Hematopoietic multipotent progenitor cell treated with erythropoietin and hydrocortisone succinate and interleukin-3 and kit ligand, for 4 days (in vitro differentiated cells): ENCODE data around the gene FMO5.
A peak's percentile ranks its signal among the peaks of the same experiment; 100 is the strongest.
"Not testable (repeated sequence)": the region's sequence is repeated elsewhere in the genome, so short reads cannot be mapped to it uniquely, and the experiment has no call there.

ENCODE experiments used
- DNase-seq: peaks from one replicate; pipeline ENCODE4 v3.0.0-alpha.2; 2015

FMO5 gene

GRCh38 chr1:147238925-147239820, 14.0 kb upstream of the FMO5 start:
- DNase-seq: no peak

DNA sequence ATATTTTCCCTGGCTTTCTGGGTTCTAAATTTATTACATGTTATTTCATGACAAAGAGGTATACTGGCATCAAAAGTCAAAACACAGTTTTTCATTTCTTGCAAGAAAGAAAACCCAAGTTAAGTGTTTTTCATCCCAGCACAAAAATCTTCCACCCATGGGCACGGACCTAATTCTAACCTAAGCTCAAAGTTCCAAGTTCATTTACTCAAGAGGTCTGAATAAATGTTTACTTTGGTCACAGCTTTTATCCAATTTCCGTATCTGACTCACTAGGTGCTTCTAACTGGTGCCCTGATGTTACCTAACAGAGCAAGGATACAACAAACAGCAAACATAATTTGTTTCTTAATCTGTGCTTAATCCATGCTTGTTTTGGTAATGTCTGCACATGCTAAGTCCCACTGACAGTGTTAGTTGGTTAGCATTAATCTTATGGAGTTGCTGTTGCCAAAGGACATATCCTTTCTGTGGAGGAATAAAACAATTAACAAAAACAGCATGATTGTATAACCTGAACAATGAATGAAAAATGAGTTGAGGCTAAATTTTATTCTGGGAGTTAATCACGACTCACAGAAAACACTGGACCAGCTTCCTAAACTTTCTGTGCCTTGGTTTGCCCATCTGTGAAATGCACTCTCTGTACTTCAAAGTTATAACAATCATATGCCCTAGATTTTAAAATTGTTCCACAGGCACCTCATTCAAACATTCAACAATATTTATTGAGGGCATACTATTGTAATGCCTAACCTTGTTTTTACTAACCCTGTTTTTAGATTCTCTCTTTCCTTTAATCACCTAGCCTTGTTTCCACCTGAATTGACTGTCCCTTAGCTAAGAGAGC, 13.1 kb upstream of the FMO5 start:
- DNase-seq: no peak

DNA sequence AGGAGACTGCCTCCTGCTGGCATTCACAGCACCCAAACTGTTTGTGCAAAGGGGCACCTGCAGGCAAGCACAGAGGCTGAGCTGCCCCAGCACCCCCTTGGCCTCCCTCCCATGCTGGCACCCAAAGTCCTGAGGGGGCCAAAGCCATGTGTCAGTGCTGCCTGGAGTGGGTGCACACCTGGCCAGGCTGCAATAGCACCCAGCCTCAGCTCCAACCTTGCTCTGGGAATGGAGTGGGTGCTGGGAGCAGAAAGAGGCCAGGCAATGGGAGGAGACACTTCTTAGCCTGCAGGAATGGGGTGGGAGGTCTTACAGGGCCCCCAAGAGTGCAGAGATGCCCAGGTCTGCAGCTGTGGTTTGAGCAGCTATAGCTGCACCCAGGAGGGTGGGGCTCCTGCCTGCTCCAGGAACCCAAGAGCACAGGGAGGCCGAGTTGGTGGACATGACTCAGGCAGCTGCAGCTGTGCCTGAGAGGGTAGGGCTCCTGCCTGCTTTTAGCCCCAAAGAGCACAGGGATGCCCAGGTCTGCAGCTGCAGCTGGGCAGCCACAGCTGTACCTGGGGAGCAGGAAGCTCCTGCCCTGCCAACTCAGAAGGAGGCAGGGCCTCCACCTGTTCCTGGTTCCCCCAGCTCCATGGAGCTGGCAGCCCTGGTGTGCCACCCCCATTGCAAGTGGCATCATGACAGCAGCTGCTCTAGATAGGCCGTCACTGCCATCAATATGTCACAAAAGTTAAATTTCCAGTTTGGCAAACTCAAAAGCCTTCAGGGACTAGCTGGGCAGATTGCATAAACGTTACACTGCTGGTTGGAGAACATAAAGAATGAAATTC, 12.0 kb upstream of the FMO5 start:
- DNase-seq: no peak

DNA sequence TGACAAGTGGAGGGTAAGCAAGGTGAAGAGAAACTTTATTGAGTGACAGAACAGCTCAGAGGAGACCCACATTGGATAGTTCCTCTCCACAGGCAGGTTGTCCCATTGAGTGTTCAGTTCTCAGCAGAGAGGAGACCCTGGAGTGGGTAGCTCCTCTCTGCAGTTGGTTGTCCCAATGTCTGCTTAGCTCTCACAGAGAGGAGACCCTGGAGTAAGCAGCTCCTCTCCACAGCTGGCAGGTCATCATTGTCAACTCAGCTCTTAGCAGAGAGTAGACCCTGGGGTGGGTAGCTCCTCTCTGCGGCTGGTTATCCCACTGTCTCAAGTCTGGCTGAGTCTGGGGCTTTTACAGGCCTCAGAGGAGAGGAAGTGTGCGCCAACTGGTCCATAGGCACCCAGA, 11.3 kb upstream of the FMO5 start:
- DNase-seq: no peak

GRCh38 chr1:147235822-147236221, 10.7 kb upstream of the FMO5 start:
- no peak for DNase-seq

GRCh38 chr1:147233903-147234302, 8.8 kb upstream of the FMO5 start:
- DNase-seq: not testable (repeated sequence)

GRCh38 chr1:147231032-147231431, 5.9 kb upstream of the FMO5 start:
- not testable (repeated sequence) for DNase-seq

GRCh38 chr1:147223740-147224615, 1.2 kb downstream of the FMO5 start:
- no peak for DNase-seq

- DNase-seq: no peak
These were observed 6.5 kb downstream of the FMO5 start for GRCh38 chr1:147218606-147219005.

GRCh38 chr1:147217141-147217540, 8.0 kb downstream of the FMO5 start:
- no peak for DNase-seq

- no peak for DNase-seq
These were observed 9.0 kb downstream of the FMO5 start for GRCh38 chr1:147216124-147216523.

GRCh38 chr1:147215540-147215916, 9.6 kb downstream of the FMO5 start:
- DNase-seq: no peak

GRCh38 chr1:147214842-147215539, 10.1 kb downstream of the FMO5 start:
- peak; percentile 73 for DNase-seq

DNA sequence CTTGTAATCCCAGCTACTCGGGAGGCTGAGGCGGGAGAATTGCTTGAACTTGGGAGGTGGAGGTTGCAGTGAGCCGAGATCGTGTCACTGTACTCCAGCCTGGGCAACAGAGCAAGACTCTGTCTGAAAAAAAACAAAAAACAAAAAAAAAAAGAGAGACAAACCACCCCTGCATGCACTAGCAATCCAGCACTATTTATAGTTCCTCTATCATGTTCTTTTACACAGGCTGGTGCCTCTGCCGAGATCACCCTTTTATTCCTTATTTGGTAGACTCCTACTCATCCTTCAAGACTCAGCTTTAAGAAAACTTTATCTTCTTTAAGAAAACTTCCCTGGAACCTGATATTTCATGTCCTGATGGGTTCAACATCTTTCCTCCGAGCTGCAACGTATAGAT, 10.8 kb downstream of the FMO5 start:
- DNase-seq: peak; percentile 38

- DNase-seq: no peak
These were observed 11.9 kb downstream of the FMO5 start for GRCh38 chr1:147213271-147213670.

- no peak for DNase-seq
These were observed 13.6 kb downstream of the FMO5 start for GRCh38 chr1:147211577-147211976.

DNA sequence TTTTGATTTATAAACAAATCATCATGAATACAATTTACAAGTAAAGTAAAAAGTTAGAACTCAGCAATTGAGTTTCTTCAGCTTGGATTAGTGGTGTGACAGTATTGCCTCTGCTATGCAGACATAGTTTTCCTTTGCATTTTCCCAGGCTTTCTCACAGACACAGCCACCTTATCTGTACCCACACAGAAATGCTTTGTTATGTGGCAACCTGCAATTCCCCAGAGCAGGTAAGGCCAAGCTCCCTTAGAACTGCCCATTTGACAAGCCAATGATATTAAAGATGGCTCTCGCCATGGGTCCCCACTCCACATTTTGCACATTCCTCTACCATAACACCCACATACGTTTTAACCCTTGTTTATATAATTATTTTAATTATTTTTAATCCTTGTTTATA, 14.2 kb downstream of the FMO5 start:
- no peak for DNase-seq

- DNase-seq: no peak
These were observed 15.0 kb downstream of the FMO5 start for GRCh38 chr1:147209825-147210821.

- DNase-seq: no peak
These were observed 16.5 kb downstream of the FMO5 start for GRCh38 chr1:147208619-147209018.

- no peak for DNase-seq
These were observed 17.9 kb downstream of the FMO5 start for GRCh38 chr1:147207192-147207591.
